ENCODE measurements around the gene ALDH1A1.
"Not testable (repeated sequence)": the region's sequence is repeated elsewhere in the genome, so short reads cannot be mapped to it uniquely, and the experiment has no call there.

ALDH1A1 gene

GRCh38 chr9:72896439-72896838 is 56.4 kb downstream of the ALDH1A1 start:
- DNase-seq (ENCODE audit: low spot score): no peak

GRCh38 chr9:72895122-72895521 is 57.7 kb downstream of the ALDH1A1 start:
- DNase-seq (ENCODE audit: low spot score): no peak

GRCh38 chr9:72894342-72894741 is 58.5 kb downstream of the ALDH1A1 start:
- DNase-seq (ENCODE audit: low spot score): peak; percentile 65

- DNase-seq (ENCODE audit: low spot score): no peak
Observed at GRCh38 chr9:72893437-72893836, 59.4 kb downstream of the ALDH1A1 start.

- no peak for DNase-seq (ENCODE audit: low spot score)
Observed at GRCh38 chr9:72891043-72891442, 61.8 kb downstream of the ALDH1A1 start.

GRCh38 chr9:72888943-72889342 is 63.9 kb downstream of the ALDH1A1 start:
- no peak for DNase-seq (ENCODE audit: low spot score)

- DNase-seq (ENCODE audit: low spot score): no peak
Observed at GRCh38 chr9:72888067-72888466, 64.8 kb downstream of the ALDH1A1 start.

GRCh38 chr9:72886386-72886785 is 66.5 kb downstream of the ALDH1A1 start:
- DNase-seq (ENCODE audit: low spot score): no peak

- no peak for DNase-seq (ENCODE audit: low spot score)
Observed at GRCh38 chr9:72884508-72884907, 68.3 kb downstream of the ALDH1A1 start.

- no peak for DNase-seq (ENCODE audit: low spot score)
Observed at GRCh38 chr9:72883875-72884274, 69.0 kb downstream of the ALDH1A1 start.

GRCh38 chr9:72882117-72882775 is 70.6 kb downstream of the ALDH1A1 start:
- no peak for DNase-seq (ENCODE audit: low spot score)

GRCh38 chr9:72880821-72881220 is 72.0 kb downstream of the ALDH1A1 start:
- no peak for DNase-seq (ENCODE audit: low spot score)

GRCh38 chr9:72875221-72875620 is 77.6 kb downstream of the ALDH1A1 start:
- DNase-seq (ENCODE audit: low spot score): no peak

- DNase-seq (ENCODE audit: low spot score): no peak
Observed at GRCh38 chr9:72874344-72874743, 78.5 kb downstream of the ALDH1A1 start.

GRCh38 chr9:72873456-72873855 is 79.4 kb downstream of the ALDH1A1 start:
- DNase-seq (ENCODE audit: low spot score): no peak

GRCh38 chr9:72872718-72873117 is 80.1 kb downstream of the ALDH1A1 start:
- DNase-seq (ENCODE audit: low spot score): no peak

GRCh38 chr9:72871685-72872084 is 81.2 kb downstream of the ALDH1A1 start:
- peak; percentile 41 for DNase-seq (ENCODE audit: low spot score)

GRCh38 chr9:72864327-72864726 is 88.5 kb downstream of the ALDH1A1 start:
- no peak for DNase-seq (ENCODE audit: low spot score)

- no peak for DNase-seq (ENCODE audit: low spot score)
Observed at GRCh38 chr9:72863456-72864094, 89.3 kb downstream of the ALDH1A1 start.

GRCh38 chr9:72862788-72863187 is 90.1 kb downstream of the ALDH1A1 start:
- not testable (repeated sequence) for DNase-seq (ENCODE audit: low spot score)

- peak; percentile 52 for DNase-seq (ENCODE audit: low spot score)
Observed at GRCh38 chr9:72858089-72858912, 94.6 kb downstream of the ALDH1A1 start.

GRCh38 chr9:72857624-72857996 is 95.2 kb downstream of the ALDH1A1 start:
- DNase-seq (ENCODE audit: low spot score): no peak

GRCh38 chr9:72856972-72857623 is 95.8 kb downstream of the ALDH1A1 start:
- peak; percentile 63 for DNase-seq (ENCODE audit: low spot score)
